Measurements from ENCODE around the gene PPM1H. TPM values are rescaled to one million over a fixed set of nuclear protein-coding genes. Genes with fewer than 3 reads are reported as not detected.
"Not testable (repeated sequence)": the region's sequence is repeated elsewhere in the genome, so short reads cannot be mapped to it uniquely, and the experiment has no call there.

Gene PPM1H
- total RNA-seq, 1 donor from 2014 or later: 3.9 TPM

GRCh38 chr12:62971769-62972525 lies 37.0 kb upstream of the PPM1H start:
- DNase-seq (ENCODE audit: low read depth): no peak
- TF ChIP-seq CTCF (conservative IDR thresholded peaks at IDR 0.05; ENCODE audit: low read depth, low read length): no peak

GRCh38 chr12:62969695-62970094 lies 34.7 kb upstream of the PPM1H start:
- H3K4me3 ChIP-seq (ENCODE audit: low read depth, low read length): no peak overlapping the region
- no peak for DNase-seq (ENCODE audit: low read depth)
- no peak for TF ChIP-seq CTCF (conservative IDR thresholded peaks at IDR 0.05; ENCODE audit: low read depth, low read length)

More at GRCh38 chr12:62971769-62972525, 37.0 kb upstream of the PPM1H start:
- no peak overlapping the region for H3K4me3 ChIP-seq (ENCODE audit: low read depth, low read length)

GRCh38 chr12:62967701-62968100 lies 32.8 kb upstream of the PPM1H start:
- H3K4me3 ChIP-seq (ENCODE audit: low read depth, low read length): no peak overlapping the region
- no peak for TF ChIP-seq CTCF (conservative IDR thresholded peaks at IDR 0.05; ENCODE audit: low read depth, low read length)
- no peak for DNase-seq (ENCODE audit: low read depth)

- no peak for TF ChIP-seq CTCF (conservative IDR thresholded peaks at IDR 0.05; ENCODE audit: low read depth, low read length)
- no peak overlapping the region for H3K4me3 ChIP-seq (ENCODE audit: low read depth, low read length)
- DNase-seq (ENCODE audit: low read depth): no peak
Measured at GRCh38 chr12:62966990-62967506, 32.1 kb upstream of the PPM1H start.

- peak; percentile 27 for DNase-seq (ENCODE audit: low read depth)
- not testable (repeated sequence) for H3K4me3 ChIP-seq (ENCODE audit: low read depth, low read length)
Measured at GRCh38 chr12:62966446-62966989, 31.6 kb upstream of the PPM1H start.

- not testable (repeated sequence) for H3K4me3 ChIP-seq (ENCODE audit: low read depth, low read length); DNase-seq (ENCODE audit: low read depth)
Measured at GRCh38 chr12:62965700-62966099, 30.8 kb upstream of the PPM1H start.

GRCh38 chr12:62965242-62965641 lies 30.3 kb upstream of the PPM1H start:
- not testable (repeated sequence) for DNase-seq (ENCODE audit: low read depth); H3K4me3 ChIP-seq (ENCODE audit: low read depth, low read length)

GRCh38 chr12:62963486-62964041 lies 28.6 kb upstream of the PPM1H start:
- H3K4me3 ChIP-seq (ENCODE audit: low read depth, low read length): no peak overlapping the region
- no peak for DNase-seq (ENCODE audit: low read depth)
- no peak for TF ChIP-seq CTCF (conservative IDR thresholded peaks at IDR 0.05; ENCODE audit: low read depth, low read length)
